Testis (tissue), 3 donors: ENCODE data around the gene PRSS38. TPM values are rescaled to one million over a fixed set of nuclear protein-coding genes. Genes with fewer than 3 reads are reported as not detected.

Source experiments
- DNase-seq: peaks from one replicate; pipeline ENCODE4 v3.0.0-alpha.2; 2019
- H3K27ac ChIP-seq, 2 donors: fragments of 200-600 bp; sonication (generic); one replicate each; pipeline ENCODE4 v1.5.1; 2019
- H3K27me3 ChIP-seq: fragments of 200-600 bp; sonication (generic); one replicate; pipeline ENCODE4 v1.5.1; 2019
- H3K36me3 ChIP-seq: fragments of 200-600 bp; sonication (generic); one replicate; pipeline ENCODE4 v1.5.1; 2017; ENCODE audit warnings: low read depth; ENCODE audit errors: missing control alignments
- H3K4me1 ChIP-seq: fragments of 200-600 bp; sonication (generic); one replicate; pipeline ENCODE4 v1.5.1; 2019
- H3K4me3 ChIP-seq, 2 donors: fragments of 200-600 bp; sonication (generic); one replicate each; pipeline ENCODE4 v1.5.1; 2017 to 2019
- H3K9me3 ChIP-seq: fragments of 200-600 bp; sonication (generic); one replicate; pipeline ENCODE4 v1.5.1; 2017
- CTCF ChIP-seq, 3 experiments: fragments of 450-650 bp in 2 of 3; fragments of 200-600 bp in 1 of 3; sonication (generic) in 1 of 3; IDR thresholded peaks; one replicate each; pipeline ENCODE4 v1.5.1; 2016 to 2019; ENCODE audit warnings: antibody characterized with exemption in 3 of 3, mild to moderate bottlenecking in 2 of 3, moderate library complexity in 1 of 3
- POLR2A ChIP-seq: fragments of 450-650 bp; IDR thresholded peaks from one replicate; pipeline ENCODE4 v1.6.1; 2017; ENCODE audit warnings: antibody characterized with exemption, mild to moderate bottlenecking, moderate library complexity
- WGBS, 2 donors: methylation state at CpG; one replicate each; pipeline ENCODE4 v1.1.5; 2018; 5-methylcytosine and 5-hydroxymethylcytosine counted together
- intact Hi-C: fragments of 100-400 bp; cut with DNase I; formaldehyde crosslinking; loops from one replicate; pipeline ENCODE4 v1.15.1; 2023; ENCODE audit warnings: low total_unique reads
- polyA plus RNA-seq: library from polyadenylated mRNA; stranded (reverse); fragments of 350-450 nt; fragmentation: Illumina TruSeq; extraction: RNeasy Lipid Tissue Mini Kit (QIAGEN cat#74804); gene quantifications from one replicate; pipeline ENCODE4 v1.2.3, GENCODE V29; 2014; ENCODE audit warnings: low read depth, low replicate concordance; ENCODE audit not compliant: insufficient read depth
- total RNA-seq, 2 donors: library from RNA; depleted of rRNA; stranded (reverse); fragments of >200 nt; gene quantifications; one replicate each; pipeline ENCODE4 v1.2.3, GENCODE V29; 2016

The PRSS38 gene
- total and polyA plus RNA-seq, 3 donors from 2014 or later, result 3.4 to 9.3 (median 5.4) TPM

- Histone ChIP-seq H3K27me3 (no peaks in the 10 kb centered on the region), H3K4me1 (peaks cover 32% of the 10 kb centered on the region), H3K27ac (no peak overlapping the region), H3K9me3 (no peaks in the 10 kb centered on the region), H3K36me3 (no peaks in the 10 kb centered on the region), H3K4me3 (no peak overlapping the region)
- no peak for TF ChIP-seq POLR2A
- no peak for DNase-seq
- 90 to 100% methylated on average over 2 of the region's 2 CpGs for WGBS, 2 donors
- intact Hi-C loops, result no loop called here
Observed at GRCh38 chr1:227790034-227790400, 25.5 kb upstream of the PRSS38 start.

- no peaks in the 10 kb centered on the region for H3K36me3 ChIP-seq
- H3K9me3 ChIP-seq, result no peaks in the 10 kb centered on the region
- intact Hi-C loops, result no loop called here
- H3K27me3 ChIP-seq, result no peaks in the 10 kb centered on the region
- no peak overlapping the region for H3K27ac ChIP-seq
- no peak overlapping the region for H3K4me3 ChIP-seq
- TF ChIP-seq CTCF (IDR thresholded peaks at IDR 0.05), result no peak
- no peak for TF ChIP-seq POLR2A
- WGBS, 2 donors, result 86 to 87% methylated on average over 4 of the region's 4 CpGs
- DNase-seq, result no peak
- peaks cover 32% of the 10 kb centered on the region for H3K4me1 ChIP-seq
Observed at GRCh38 chr1:227790868-227791267, 24.6 kb upstream of the PRSS38 start.

GRCh38 chr1:227791425-227792143 lies 23.9 kb upstream of the PRSS38 start:
- intact Hi-C loops, result no loop called here
- H3K4me3 ChIP-seq, result no peak overlapping the region
- H3K27ac ChIP-seq, result no peak overlapping the region
- TF ChIP-seq POLR2A (no peak), CTCF (IDR thresholded peaks at IDR 0.05) (no peak)
- H3K27me3 ChIP-seq, result no peaks in the 10 kb centered on the region
- H3K9me3 ChIP-seq, result no peaks in the 10 kb centered on the region
- 87 to 89% methylated on average over 6 of the region's 6 CpGs for WGBS, 2 donors
- H3K4me1 ChIP-seq, result peaks cover 28% of the 10 kb centered on the region
- DNase-seq, result no peak
- H3K36me3 ChIP-seq, result no peaks in the 10 kb centered on the region

- no peaks in the 10 kb centered on the region for H3K27me3 ChIP-seq
- WGBS, 2 donors, result 81 to 89% methylated on average over 6 to 19 of the region's 19 CpGs
- no peak overlapping the region for H3K27ac ChIP-seq
Observed at GRCh38 chr1:227792216-227793078, 23.0 kb upstream of the PRSS38 start.

More at GRCh38 chr1:227792216-227793078, 23.0 kb upstream of the PRSS38 start:
- TF ChIP-seq CTCF (IDR thresholded peaks at IDR 0.05), result no peak
- no peak for DNase-seq
- Histone ChIP-seq H3K36me3 (no peaks in the 10 kb centered on the region), H3K4me3 (no peak overlapping the region), H3K4me1 (peaks cover 19% of the 10 kb centered on the region), H3K9me3 (no peaks in the 10 kb centered on the region)
- intact Hi-C loops, result no loop called here
